Medulla oblongata (tissue), 1 donor: ENCODE measurements around the gene POU5F2.
A peak's percentile ranks its signal among the peaks of the same experiment; 100 is the strongest.

ENCODE experiments used
- DNase-seq: peaks from one replicate; pipeline ENCODE4 v3.0.0-alpha.2; 2015; ENCODE audit errors: extremely low spot score

POU5F2 gene

GRCh38 chr5:93741136-93741811 lies at the start of gene POU5F2:
POU5F2 (minus strand) TSS chr5:93741600; CDS start chr5:93741563, 37 bp downstream.
- no peak for DNase-seq

DNA sequence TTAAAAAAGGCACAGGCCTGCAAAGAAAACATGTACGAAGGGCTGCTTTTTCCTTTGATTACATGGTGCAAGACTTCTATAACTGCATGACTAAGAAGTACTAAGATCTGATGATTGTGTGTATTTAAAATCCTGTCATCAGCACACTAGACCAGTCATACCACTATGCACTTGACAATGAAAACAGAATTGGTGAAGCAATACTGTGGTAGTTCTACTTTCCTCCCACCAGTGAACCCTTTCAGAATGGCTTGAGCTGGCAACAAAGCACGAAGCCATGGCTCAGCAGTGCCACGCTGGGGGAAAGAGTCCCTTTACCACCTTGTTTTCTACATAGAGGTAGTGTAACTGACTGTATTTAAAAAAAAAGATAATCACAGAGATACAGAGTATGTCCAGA lies 49.0 kb upstream of the POU5F2 start:
- no peak for DNase-seq

DNA sequence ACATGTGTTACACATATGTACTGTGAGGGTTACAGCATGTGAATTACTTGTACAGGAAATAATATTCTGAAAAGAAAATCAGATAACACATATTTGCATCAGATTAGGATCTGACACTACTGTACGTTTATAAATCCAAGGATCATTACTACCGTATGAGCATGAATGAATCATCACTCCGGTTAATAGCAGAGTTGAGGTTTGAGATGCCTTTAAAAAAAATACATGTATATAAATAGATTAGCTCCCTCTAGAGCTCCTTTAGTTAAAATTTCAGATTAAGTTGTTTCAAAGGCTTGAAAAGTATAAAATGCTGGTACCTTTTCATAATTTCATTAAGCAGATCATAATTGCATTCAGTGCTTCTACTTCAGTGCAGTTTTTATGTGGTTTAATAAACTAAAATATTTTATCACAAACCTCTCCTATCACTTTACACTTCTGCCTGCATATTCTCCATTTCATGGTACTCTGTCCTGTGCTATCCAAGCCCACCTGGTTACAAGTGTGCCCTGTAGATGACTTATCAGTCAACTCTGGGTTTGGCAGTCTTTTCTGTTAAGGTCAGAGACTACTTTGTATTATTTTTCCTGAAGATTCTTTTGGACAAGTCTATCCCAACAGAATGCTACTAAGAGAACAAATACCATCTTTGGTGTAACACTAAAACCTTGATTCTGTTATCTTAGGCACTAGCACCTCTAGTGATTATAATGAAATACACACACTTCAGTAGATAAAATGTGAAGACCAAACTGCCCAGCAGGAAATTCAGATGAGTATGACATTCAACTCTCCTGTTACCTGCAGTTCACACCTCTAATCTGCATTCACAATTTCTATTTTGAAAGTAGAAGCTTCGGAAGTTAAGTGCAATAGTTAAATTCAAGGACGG lies 48.0 kb upstream of the POU5F2 start:
- DNase-seq = no peak

DNA sequence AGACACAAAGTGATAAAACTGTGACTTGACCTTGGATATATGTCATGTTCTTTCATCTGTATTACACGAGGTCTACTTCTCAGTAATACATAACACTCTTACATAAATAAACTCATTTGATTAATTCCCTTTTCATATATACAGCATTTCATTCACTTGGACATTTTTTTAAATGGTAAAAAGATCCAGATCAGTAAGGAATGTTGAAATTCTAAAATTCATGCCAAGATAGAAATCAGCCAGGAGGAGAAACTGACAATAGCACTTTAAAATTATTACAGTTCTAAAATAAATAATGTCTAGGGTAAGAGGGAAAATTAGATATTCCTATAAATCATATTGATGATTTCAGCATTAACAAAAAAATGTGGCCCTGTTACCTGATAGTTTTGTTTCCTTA lies 46.2 kb upstream of the POU5F2 start:
- no peak for DNase-seq

DNA sequence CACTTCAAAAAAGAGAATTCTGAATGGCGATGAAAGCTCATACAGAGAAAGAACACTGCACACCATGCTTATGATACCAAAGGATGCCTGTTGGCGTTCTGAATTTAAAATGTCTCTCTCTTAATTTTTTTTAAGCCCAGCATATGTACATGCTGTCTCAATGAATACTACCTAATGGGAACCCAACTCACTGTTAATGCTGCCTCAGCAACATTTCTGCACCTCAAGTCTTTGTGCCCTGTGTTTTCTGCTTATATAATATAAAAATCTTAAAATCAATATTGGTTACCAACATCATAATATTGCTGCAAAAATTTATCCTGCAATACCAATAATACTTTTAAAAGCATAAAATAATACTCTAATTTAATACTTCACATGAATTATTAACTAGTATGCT lies 44.1 kb upstream of the POU5F2 start:
- no peak for DNase-seq

- DNase-seq = no peak
These were observed 41.6 kb upstream of the POU5F2 start for GRCh38 chr5:93782978-93783377.

DNA sequence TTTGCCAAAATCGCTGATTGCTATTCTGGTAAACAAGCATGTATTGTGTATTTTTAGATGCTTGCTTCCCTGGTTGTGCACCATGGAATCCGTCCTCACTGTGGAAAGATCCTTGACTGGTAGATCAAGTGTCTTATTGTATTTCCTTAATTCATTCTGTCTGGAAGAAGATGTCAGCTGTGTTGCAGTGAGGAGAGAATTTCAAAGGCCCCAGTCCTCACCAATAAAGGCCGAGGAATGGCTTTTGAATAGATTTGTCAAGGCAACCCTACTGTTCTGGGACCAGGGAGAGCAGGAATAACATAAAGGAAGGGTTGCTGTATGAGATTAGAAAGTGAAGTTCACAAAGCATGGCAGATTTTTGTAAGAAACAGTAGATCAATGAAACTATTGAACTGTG lies 36.2 kb upstream of the POU5F2 start:
- DNase-seq = peak; percentile 12

- no peak for DNase-seq
These were observed 15.0 kb upstream of the POU5F2 start for GRCh38 chr5:93756372-93756771.

DNA sequence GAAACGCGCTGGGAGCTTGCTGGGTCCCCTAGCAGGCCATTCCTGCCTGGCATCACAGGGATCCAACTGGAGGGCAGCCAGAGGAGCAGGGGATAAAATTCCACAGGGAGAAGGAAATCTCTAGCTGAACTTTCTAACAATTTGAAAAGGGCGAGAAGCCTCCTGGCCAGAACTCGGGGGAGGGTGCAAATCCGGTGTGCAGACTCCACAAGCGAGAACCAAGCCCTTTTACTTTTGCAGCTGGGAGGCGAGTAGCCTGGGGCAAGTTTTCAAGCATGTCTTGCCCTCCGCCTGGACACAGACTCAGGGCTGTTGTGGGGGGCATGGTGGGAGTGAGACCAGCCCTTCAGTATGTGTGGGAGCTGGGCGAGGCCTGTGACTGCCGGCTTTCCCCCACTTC lies 14.3 kb upstream of the POU5F2 start:
- DNase-seq = no peak

GRCh38 chr5:93748875-93749397 lies 7.5 kb upstream of the POU5F2 start:
- no peak for DNase-seq

GRCh38 chr5:93746406-93747056 lies 5.1 kb upstream of the POU5F2 start:
- no peak for DNase-seq

DNA sequence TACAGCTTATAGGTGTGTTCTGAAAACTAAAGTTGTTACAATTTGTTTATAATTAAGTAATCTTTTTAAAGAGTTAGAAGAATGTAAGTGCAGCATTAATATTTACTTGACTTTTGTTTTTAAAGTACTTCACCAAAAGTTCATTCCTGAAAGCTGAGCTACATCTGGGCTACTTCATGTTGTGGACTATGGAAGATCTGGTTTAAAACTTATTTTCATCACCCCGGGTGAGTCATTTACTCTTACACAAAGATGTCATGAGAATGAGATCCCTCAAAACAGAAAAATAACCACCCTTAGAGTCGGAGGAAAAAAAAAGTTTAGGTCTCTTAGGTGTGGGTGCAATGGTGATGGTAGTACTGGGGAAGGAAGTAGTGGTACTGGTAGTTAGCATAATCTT lies 5.1 kb downstream of the POU5F2 start:
- DNase-seq = no peak

- no peak for DNase-seq
These were observed 6.0 kb downstream of the POU5F2 start for GRCh38 chr5:93735378-93735777.

DNA sequence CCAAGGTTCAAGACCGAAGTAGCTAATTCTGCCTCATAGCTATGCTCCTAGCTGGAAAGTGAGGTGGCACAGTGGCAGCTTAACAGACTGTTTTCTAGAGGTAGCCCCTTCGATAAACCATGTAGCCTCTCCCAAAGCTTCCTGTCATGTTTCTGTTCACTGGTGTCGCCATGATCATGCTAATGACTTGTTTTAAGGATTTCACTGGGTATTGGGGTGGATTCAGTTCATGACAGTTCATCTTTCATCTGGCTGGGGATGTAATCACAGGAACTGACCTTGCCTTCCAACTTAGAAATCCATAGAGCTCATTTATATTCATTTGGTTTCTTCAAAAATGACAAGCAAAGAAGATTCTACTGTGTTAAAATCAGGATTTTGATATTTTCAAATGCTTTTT lies 9.4 kb downstream of the POU5F2 start:
- DNase-seq = no peak

DNA sequence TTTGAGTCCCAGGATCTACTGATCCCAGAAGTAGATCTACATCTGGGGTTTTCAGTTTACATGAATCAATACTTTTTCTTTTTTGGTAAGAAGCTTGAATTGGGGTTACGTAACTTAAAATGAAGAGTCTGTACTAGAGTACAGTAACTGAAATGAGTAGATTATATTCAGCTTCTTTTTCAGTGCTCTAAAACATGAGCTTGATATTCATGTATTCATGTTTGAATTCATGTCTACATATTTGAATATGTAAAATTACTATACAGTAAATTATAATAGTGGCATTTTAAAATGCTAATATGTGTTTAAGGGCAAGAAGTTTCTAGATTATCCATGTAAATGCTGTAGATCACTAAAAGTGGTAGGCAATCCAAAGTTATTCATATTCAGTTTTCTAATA lies 14.8 kb downstream of the POU5F2 start:
- no peak for DNase-seq

- no peak for DNase-seq
These were observed 16.6 kb downstream of the POU5F2 start for GRCh38 chr5:93724791-93725190.

GRCh38 chr5:93723681-93724080 lies 17.7 kb downstream of the POU5F2 start:
- no peak for DNase-seq

DNA sequence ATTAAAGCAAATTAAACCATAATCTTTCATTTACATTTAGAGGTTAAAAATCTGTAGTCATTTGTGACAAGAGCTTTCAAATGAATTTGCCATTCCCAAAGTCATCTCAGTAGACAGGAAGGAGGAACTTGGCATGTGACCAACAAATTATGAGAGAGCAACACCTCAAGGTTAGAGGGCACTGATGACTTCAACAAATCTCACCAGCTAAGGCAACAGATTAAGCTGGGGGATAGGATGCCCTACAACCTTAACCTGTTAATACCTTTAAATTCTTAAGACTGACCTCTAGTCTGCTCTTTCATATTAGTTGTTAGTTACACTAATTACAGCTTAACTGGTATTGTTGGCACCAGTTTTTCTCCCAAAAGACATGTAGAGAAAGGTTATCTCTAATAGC lies 18.4 kb downstream of the POU5F2 start:
- peak; percentile 5 for DNase-seq

DNA sequence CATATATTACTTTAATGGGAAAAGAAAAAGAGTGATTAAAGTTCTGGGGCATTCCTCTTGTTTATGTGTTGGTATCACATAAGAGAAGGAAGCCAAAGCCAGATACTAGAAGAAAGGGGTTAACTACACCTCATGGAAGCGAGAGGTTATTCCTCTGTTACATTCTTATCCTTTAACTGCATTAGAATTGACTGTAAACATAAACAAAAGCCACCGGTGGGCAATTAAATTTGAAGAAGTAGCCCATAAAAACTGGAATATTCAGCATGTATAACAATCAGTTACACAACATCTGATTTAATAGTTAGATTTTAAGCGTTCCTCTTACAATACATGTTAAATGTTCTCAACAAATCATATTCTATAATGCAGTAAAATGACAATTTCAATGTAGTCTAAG lies 18.8 kb downstream of the POU5F2 start:
- DNase-seq = no peak

GRCh38 chr5:93721511-93721910 lies 19.9 kb downstream of the POU5F2 start:
- DNase-seq = no peak

DNA sequence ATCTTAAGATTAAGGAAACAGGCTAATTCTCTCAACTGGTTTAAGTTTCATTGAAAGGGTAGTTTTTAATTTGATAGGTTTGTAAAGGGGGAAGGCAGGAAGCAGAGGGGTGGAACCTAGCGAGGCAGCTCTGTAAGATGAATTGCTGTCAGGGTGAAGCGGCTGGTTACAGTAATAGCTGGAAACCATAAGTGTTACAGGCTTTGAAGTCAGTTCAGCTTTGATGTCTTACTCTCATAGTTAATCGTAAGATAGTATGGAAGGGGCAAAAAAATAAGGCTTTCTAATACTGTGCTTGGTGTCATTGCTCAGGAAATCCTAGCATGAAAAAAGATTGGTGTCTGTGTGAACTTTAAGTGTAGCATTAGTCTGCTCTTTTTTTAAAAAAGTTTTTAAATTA lies 20.3 kb downstream of the POU5F2 start:
- no peak for DNase-seq

DNA sequence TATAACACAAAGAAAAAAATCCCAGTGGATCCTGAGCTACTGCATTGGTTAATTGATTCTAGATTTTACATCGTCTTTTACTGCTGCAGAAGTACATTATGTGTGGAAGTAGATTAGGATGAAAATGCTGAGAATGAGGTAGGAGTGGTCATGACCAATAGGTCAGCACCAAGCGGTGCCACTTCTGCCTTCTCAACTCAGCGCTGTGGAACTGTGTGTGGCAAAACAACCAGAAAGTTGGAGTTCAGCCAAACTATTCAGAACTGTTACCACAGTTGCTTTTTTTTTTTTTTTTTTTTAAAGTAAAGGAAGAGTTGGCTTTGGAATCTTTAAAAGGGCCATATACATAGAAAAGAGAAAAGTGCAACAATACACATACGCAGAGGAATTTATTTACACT lies 24.2 kb downstream of the POU5F2 start:
- DNase-seq = peak; percentile 28
